ENCODE data around the gene KIAA0825.

- TF ChIP-seq CTCF (IDR thresholded peaks at IDR 0.05) = no peak
- no peak for TF ChIP-seq POLR2A (IDR thresholded peaks at IDR 0.05)
Observed at GRCh38 chr5:94480486-94480885, 137.9 kb downstream of the KIAA0825 start.

All from adrenal gland (tissue), 5 donors.